ENCODE results near the gene TRPM7. TPM values are rescaled to one million over a fixed set of nuclear protein-coding genes. Genes with fewer than 3 reads are reported as not detected.

The TRPM7 gene
- total and polyA plus RNA-seq, 9 of the 15 experiments (the other 6 are each of a cell fraction or from before 2014, with no cell fraction given) = 12.3 to 59.2 (median 31.5) TPM

- TF ChIP-seq, protein P1, sequence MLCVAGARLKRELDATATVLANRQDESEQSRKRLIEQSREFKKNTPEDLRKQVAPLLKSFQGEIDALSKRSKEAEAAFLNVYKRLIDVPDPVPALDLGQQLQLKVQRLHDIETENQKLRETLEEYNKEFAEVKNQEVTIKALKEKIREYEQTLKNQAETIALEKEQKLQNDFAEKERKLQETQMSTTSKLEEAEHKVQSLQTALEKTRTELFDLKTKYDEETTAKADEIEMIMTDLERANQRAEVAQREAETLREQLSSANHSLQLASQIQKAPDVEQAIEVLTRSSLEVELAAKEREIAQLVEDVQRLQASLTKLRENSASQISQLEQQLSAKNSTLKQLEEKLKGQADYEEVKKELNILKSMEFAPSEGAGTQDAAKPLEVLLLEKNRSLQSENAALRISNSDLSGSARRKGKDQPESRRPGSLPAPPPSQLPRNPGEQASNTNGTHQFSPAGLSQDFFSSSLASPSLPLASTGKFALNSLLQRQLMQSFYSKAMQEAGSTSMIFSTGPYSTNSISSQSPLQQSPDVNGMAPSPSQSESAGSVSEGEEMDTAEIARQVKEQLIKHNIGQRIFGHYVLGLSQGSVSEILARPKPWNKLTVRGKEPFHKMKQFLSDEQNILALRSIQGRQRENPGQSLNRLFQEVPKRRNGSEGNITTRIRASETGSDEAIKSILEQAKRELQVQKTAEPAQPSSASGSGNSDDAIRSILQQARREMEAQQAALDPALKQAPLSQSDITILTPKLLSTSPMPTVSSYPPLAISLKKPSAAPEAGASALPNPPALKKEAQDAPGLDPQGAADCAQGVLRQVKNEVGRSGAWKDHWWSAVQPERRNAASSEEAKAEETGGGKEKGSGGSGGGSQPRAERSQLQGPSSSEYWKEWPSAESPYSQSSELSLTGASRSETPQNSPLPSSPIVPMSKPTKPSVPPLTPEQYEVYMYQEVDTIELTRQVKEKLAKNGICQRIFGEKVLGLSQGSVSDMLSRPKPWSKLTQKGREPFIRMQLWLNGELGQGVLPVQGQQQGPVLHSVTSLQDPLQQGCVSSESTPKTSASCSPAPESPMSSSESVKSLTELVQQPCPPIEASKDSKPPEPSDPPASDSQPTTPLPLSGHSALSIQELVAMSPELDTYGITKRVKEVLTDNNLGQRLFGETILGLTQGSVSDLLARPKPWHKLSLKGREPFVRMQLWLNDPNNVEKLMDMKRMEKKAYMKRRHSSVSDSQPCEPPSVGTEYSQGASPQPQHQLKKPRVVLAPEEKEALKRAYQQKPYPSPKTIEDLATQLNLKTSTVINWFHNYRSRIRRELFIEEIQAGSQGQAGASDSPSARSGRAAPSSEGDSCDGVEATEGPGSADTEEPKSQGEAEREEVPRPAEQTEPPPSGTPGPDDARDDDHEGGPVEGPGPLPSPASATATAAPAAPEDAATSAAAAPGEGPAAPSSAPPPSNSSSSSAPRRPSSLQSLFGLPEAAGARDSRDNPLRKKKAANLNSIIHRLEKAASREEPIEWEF (CRISPR knock-in tag; IDR thresholded peaks at IDR 0.05) = no peak
- TF ChIP-seq ARNT (IDR thresholded peaks at IDR 0.05) = peak in 1 of 2 experiments; percentile 38; a peak in 2 of 4 replicates
- TF ChIP-seq ZNF384 (IDR thresholded peaks at IDR 0.05; ENCODE audit: low read depth, low read length) = no peak
- TF ChIP-seq HDAC6 (IDR thresholded peaks at IDR 0.05; ENCODE audit: low read depth, low read length) = no peak
- peak; percentile 91 for TF ChIP-seq CBFA2T2 (conservative IDR thresholded peaks at IDR 0.05)
- TF ChIP-seq ATF6 (CRISPR knock-in tag; IDR thresholded peaks at IDR 0.05) = no peak
- TF ChIP-seq, protein P2, sequence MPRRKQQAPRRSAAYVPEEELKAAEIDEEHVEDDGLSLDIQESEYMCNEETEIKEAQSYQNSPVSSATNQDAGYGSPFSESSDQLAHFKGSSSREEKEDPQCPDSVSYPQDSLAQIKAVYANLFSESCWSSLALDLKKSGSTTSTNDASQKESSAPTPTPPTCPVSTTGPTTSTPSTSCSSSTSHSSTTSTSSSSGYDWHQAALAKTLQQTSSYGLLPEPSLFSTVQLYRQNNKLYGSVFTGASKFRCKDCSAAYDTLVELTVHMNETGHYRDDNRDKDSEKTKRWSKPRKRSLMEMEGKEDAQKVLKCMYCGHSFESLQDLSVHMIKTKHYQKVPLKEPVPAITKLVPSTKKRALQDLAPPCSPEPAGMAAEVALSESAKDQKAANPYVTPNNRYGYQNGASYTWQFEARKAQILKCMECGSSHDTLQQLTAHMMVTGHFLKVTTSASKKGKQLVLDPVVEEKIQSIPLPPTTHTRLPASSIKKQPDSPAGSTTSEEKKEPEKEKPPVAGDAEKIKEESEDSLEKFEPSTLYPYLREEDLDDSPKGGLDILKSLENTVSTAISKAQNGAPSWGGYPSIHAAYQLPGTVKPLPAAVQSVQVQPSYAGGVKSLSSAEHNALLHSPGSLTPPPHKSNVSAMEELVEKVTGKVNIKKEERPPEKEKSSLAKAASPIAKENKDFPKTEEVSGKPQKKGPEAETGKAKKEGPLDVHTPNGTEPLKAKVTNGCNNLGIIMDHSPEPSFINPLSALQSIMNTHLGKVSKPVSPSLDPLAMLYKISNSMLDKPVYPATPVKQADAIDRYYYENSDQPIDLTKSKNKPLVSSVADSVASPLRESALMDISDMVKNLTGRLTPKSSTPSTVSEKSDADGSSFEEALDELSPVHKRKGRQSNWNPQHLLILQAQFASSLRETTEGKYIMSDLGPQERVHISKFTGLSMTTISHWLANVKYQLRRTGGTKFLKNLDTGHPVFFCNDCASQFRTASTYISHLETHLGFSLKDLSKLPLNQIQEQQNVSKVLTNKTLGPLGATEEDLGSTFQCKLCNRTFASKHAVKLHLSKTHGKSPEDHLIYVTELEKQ (CRISPR knock-in tag; IDR thresholded peaks at IDR 0.05) = no peak
Measured at GRCh38 chr15:50594311-50594710, 92.3 kb downstream of the TRPM7 start (continued).
